Peyer's patch (tissue), 4 donors: Measurements from ENCODE around the gene CCZ1. TPM values are rescaled to one million over a fixed set of nuclear protein-coding genes. Genes with fewer than 3 reads are reported as not detected.
"Not testable (repeated sequence)": the region's sequence is repeated elsewhere in the genome, so short reads cannot be mapped to it uniquely, and the experiment has no call there.

Experiments used
- DNase-seq, 3 donors: peaks; one replicate each; pipeline ENCODE4 v3.0.0-alpha.2; 2017 to 2019
- H3K27ac ChIP-seq, 4 donors: fragments of 200-600 bp; sonication (generic); one replicate each; pipeline ENCODE4 v1.5.1; 2016 to 2019
- H3K27me3 ChIP-seq, 2 donors: fragments of 200-600 bp; sonication (generic); one replicate each; pipeline ENCODE4 v1.5.1; 2019
- H3K36me3 ChIP-seq, 3 donors: fragments of 200-600 bp; sonication (generic); one replicate each; pipeline ENCODE4 v1.5.1; 2016 to 2019
- H3K4me1 ChIP-seq, 4 donors: fragments of 200-600 bp; sonication (generic); one replicate each; pipeline ENCODE4 v1.5.1; 2016 to 2019
- H3K4me3 ChIP-seq, 4 donors: fragments of 200-600 bp; sonication (generic); 1 replicate in 3 of 4; 2 replicates in 1 of 4; pipeline ENCODE4 v1.5.1; 2016 to 2019; ENCODE audit warnings: mild to moderate bottlenecking in 1 of 4
- H3K9me3 ChIP-seq, 4 donors: fragments of 200-600 bp; sonication (generic); one replicate each; pipeline ENCODE4 v1.5.1; 2016 to 2019; ENCODE audit warnings: mild to moderate bottlenecking in 1 of 4
- small RNA-seq, 2 donors: library from RNA; depleted of rRNA; stranded (forward); fragments of <200 nt; gene quantifications; one replicate each; pipeline ENCODE3, GENCODE V24; 2016
- total RNA-seq, 4 donors: library from RNA; depleted of rRNA; stranded (reverse); fragments of >200 nt; gene quantifications; one replicate each; pipeline ENCODE4 v1.1.0, GENCODE V29; 2016

CCZ1 gene
- total RNA-seq, 4 donors from 2014 or later: 41.1 to 61.3 (median 55.1) TPM

GRCh38 chr7:5963810-5964209 lies 65.3 kb downstream of the CCZ1 start:
- H3K4me1 ChIP-seq, H3K9me3 ChIP-seq, H3K36me3 ChIP-seq, DNase-seq, H3K27me3 ChIP-seq, H3K27ac ChIP-seq, H3K4me3 ChIP-seq: not testable (repeated sequence)

GRCh38 chr7:5970347-5970911 lies 71.9 kb downstream of the CCZ1 start, which contains the start of gene RSPH10B:
Gene RSPH10B, minus strand, starts transcription at chr7:5970689. Its CDS starts 3,573 bp downstream, at chr7:5967116.
- not testable (repeated sequence) for H3K4me1 ChIP-seq, H3K36me3 ChIP-seq, H3K9me3 ChIP-seq, DNase-seq, H3K27me3 ChIP-seq, H3K4me3 ChIP-seq, H3K27ac ChIP-seq

GRCh38 chr7:5973580-5973979 lies 75.0 kb downstream of the CCZ1 start:
- not testable (repeated sequence) for H3K27me3 ChIP-seq, H3K4me1 ChIP-seq, DNase-seq, H3K9me3 ChIP-seq, H3K27ac ChIP-seq, H3K4me3 ChIP-seq
- H3K36me3 ChIP-seq: peaks cover 0 to 14% (median 0%) of the 10 kb centered on the region in 3 donors

Small RNA genes within 50 kb of the gene (small RNA-seq; reads per million reads assigned to genes)
- 0 reads per million in 2 donors for gene RN7SL556P

Other genes starting within 250 kb of the CCZ1 start
- 10 to 100 TPM; 21.9 to 92.4 (median 36.0) TPM for gene RNF216, start 117.1 kb upstream of the CCZ1 start, total RNA-seq
- gene OCM, start 17.9 kb upstream of the CCZ1 start, total RNA-seq: not detected
- 1 to 10 TPM in 1 of 4 donors, not detected in 3; 3.1 TPM for gene RSPH10B, start 72.0 kb downstream of the CCZ1 start, total RNA-seq
- gene PMS2, start 110.3 kb downstream of the CCZ1 start, total RNA-seq: 10 to 100 TPM in 3 of 4 donors, 1 to 10 TPM in 1; 9.6 to 27.2 (median 14.4) TPM
- gene AIMP2, start 110.5 kb downstream of the CCZ1 start, total RNA-seq: 100 to 1,000 TPM in 1 of 4 donors, 10 to 100 TPM in 3; 13.2 to 103 (median 59.0) TPM
- gene ANKRD61, start 132.6 kb downstream of the CCZ1 start, total RNA-seq: not detected
- 100 to 1,000 TPM; 186 to 404 (median 238) TPM for gene EIF2AK1, start 160.4 kb downstream of the CCZ1 start, total RNA-seq
- 10 to 100 TPM in 3 of 4 donors, 1 to 10 TPM in 1; 8.3 to 16.5 (median 13.0) TPM for gene USP42, start 206.2 kb downstream of the CCZ1 start, total RNA-seq